ENCODE results near the gene TTC22. TPM values are rescaled to one million over a fixed set of nuclear protein-coding genes. Genes with fewer than 3 reads are reported as not detected.

Gene TTC22
- polyA plus RNA-seq, 2 of the 4 experiments (the other 2 are of a cell fraction) = not detected

- Histone ChIP-seq H3K27ac (no peak overlapping the region), H3K4me2 (no peak overlapping the region), H3K4me1 (no peaks in the 10 kb centered on the region), H3K9me3 (no peaks in the 10 kb centered on the region), H3K4me3 (no peak overlapping the region)
- TF ChIP-seq RCOR1 (IDR thresholded peaks at IDR 0.05; ENCODE audit: low read depth, low read length) (no peak), HEYL (CRISPR knock-in tag; IDR thresholded peaks at IDR 0.05) (no peak), ESRRA (IDR thresholded peaks at IDR 0.05; ENCODE audit: borderline replicate concordance, low read length) (no peak)
- 47% methylated on average over 3 of the region's 5 CpGs for WGBS (ENCODE audit: missing lambda C conversion rate)
- FAIRE-seq (no peak), ATAC-seq (no peak), DNase-seq (ENCODE audit: low read depth in 1 of 2, low spot score in 1 of 2) (no peak)
- POLR2A ChIA-PET = no interaction called here
- CTCF ChIA-PET = no interaction called here
Observed at GRCh38 chr1:54788459-54788858, 12.7 kb downstream of the TTC22 start.

DNA sequence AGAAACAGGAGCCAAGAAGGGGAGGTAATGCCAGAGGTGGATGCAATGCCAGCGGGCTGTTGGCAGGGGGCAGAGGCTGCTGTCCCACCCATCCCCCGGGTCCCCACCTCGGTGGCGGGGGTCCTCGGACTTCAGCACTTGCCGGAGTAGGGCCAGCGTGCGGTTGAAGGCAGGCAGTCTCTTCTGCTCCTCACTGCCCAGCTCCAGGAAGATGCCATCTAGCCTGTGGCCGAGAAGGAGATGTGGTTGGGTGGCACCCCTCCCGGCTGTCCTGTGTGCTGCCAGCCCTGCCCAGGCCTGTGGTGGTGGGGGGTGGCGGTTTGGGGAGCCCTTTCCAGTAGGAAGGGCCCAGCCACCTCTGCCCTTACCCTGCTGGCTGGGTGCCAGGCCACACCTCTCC lies 13.5 kb downstream of the TTC22 start:
- no peak for FAIRE-seq
- no peaks in the 10 kb centered on the region for H3K9me3 ChIP-seq
- POLR2A ChIA-PET = no interaction called here
- no peak overlapping the region for H3K4me2 ChIP-seq
- CTCF ChIA-PET = no interaction called here
- H3K4me3 ChIP-seq = no peak overlapping the region
- TF ChIP-seq MAZ (IDR thresholded peaks at IDR 0.05; ENCODE audit: borderline replicate concordance, low read depth, low read length) (no peak), GATA3 (IDR thresholded peaks at IDR 0.05; ENCODE audit: borderline replicate concordance) (no peak), RCOR1 (IDR thresholded peaks at IDR 0.05; ENCODE audit: low read depth, low read length) (no peak), NR3C1 (IDR thresholded peaks at IDR 0.05) (no peak), HOXB5 (CRISPR knock-in tag; IDR thresholded peaks at IDR 0.05) (no peak), NPAS2 (CRISPR knock-in tag; IDR thresholded peaks at IDR 0.05; ENCODE audit: borderline replicate concordance) (no peak), EHF (CRISPR knock-in tag; IDR thresholded peaks at IDR 0.05) (no peak), FOSL2 (IDR thresholded peaks at IDR 0.05) (no peak), FOSL2 (CRISPR knock-in tag; IDR thresholded peaks at IDR 0.05) (no peak)
- DNase-seq (ENCODE audit: low read depth in 1 of 2, low spot score in 1 of 2) = no peak
- no peaks in the 10 kb centered on the region for H3K4me1 ChIP-seq
- no peak for ATAC-seq
- WGBS (ENCODE audit: missing lambda C conversion rate) = 60% methylated on average over 7 of the region's 11 CpGs
- no peak overlapping the region for H3K27ac ChIP-seq

DNA sequence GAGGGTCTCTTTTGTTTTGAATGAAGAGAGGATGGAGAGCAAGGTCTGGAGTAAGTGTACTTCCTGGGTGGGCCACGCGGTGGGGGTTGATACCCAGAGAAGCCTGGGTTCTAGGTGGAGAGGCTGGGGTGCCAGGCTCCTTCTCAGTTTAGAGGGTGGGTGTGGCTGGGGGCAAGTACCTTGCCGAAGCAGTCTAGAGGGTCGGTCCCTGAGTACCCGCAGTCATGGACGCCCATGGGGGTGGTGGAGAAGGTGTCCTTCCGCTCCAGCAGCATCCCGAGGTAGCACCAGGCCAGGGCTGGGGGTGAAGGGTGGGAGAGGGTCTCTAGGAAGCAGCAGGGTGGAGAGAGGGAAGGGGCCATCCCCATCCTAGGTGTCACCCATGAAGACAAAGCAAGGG lies 14.3 kb downstream of the TTC22 start:
- Histone ChIP-seq H3K4me1 (no peaks in the 10 kb centered on the region), H3K9me3 (no peaks in the 10 kb centered on the region), H3K4me2 (no peak overlapping the region), H3K4me3 (no peak overlapping the region), H3K27ac (no peak overlapping the region)
- DNase-seq (ENCODE audit: low read depth in 1 of 2, low spot score in 1 of 2) (no peak), FAIRE-seq (no peak), ATAC-seq (no peak)
- TF ChIP-seq EHF (CRISPR knock-in tag; IDR thresholded peaks at IDR 0.05) (no peak), CHD2 (IDR thresholded peaks at IDR 0.05; ENCODE audit: low read length, partially characterized antibody) (no peak), JUN (IDR thresholded peaks at IDR 0.05) (no peak), ATOH8 (CRISPR knock-in tag; IDR thresholded peaks at IDR 0.05; ENCODE audit: low read depth) (no peak), HOXB13 (CRISPR knock-in tag; IDR thresholded peaks at IDR 0.05; ENCODE audit: low read depth) (no peak), SMC3 (IDR thresholded peaks at IDR 0.05) (no peak), ZFP36 (IDR thresholded peaks at IDR 0.05; ENCODE audit: borderline replicate concordance, partially characterized antibody) (no peak), HES2 (IDR thresholded peaks at IDR 0.05) (no peak), TP53 (CRISPR knock-in tag; IDR thresholded peaks at IDR 0.05) (no peak), SREBF2 (IDR thresholded peaks at IDR 0.05) (no peak), EHMT2 (IDR thresholded peaks at IDR 0.05; ENCODE audit: low read depth) (no peak)
- TF ChIP-seq, protein P1, sequence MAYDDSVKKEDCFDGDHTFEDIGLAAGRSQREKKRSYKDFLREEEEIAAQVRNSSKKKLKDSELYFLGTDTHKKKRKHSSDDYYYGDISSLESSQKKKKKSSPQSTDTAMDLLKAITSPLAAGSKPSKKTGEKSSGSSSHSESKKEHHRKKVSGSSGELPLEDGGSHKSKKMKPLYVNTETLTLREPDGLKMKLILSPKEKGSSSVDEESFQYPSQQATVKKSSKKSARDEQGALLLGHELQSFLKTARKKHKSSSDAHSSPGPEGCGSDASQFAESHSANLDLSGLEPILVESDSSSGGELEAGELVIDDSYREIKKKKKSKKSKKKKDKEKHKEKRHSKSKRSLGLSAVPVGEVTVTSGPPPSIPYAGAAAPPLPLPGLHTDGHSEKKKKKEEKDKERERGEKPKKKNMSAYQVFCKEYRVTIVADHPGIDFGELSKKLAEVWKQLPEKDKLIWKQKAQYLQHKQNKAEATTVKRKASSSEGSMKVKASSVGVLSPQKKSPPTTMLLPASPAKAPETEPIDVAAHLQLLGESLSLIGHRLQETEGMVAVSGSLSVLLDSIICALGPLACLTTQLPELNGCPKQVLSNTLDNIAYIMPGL (CRISPR knock-in tag; IDR thresholded peaks at IDR 0.05; ENCODE audit: borderline replicate concordance) = no peak
- CTCF ChIA-PET = no interaction called here
- POLR2A ChIA-PET = no interaction called here
- WGBS (ENCODE audit: missing lambda C conversion rate) = 52% methylated on average over 6 of the region's 8 CpGs

All from A549 (cell line).